Measurements from ENCODE around the gene RPL28. TPM values are rescaled to one million over a fixed set of nuclear protein-coding genes. Genes with fewer than 3 reads are reported as not detected.

The RPL28 gene
- total and polyA plus RNA-seq, 9 donors = 391 to 2,645 (median 2,257) TPM

GRCh38 chr19:55370305-55370988 is 15.3 kb upstream of the RPL28 start, which contains the start of gene IL11:
Gene IL11, minus strand, starts transcription at chr19:55370463. Its CDS starts 153 bp downstream, at chr19:55370310.
- DNase-seq = no peak
- intact Hi-C loops (cut with DNase I) = loop anchor here in 2 of 4 donors (10.0 kb wide), 2 partner anchors 86 to 226 kb away; partner anchors contain the start of genes BRSK1 (in 1 of the 2), HSPBP1 (in 1 of the 2) and TNNT1 (in 1 of the 2)
- no peaks in the 10 kb centered on the region for H3K4me1 ChIP-seq (ENCODE audit: insufficient read depth)
- WGBS, 3 donors = 10 to 20% (median 11%) methylated on average over 19 to 32 of the region's 32 CpGs
- no peak within 1 kb of the TSS for H3K27ac ChIP-seq
- peaks cover 2% of the 10 kb centered on the region for H3K27me3 ChIP-seq
- TF ChIP-seq CTCF (IDR thresholded peaks at IDR 0.05) (no peak), POLR2A (IDR thresholded peaks at IDR 0.05) (no peak), EP300 (IDR thresholded peaks at IDR 0.05) (no peak)
- H3K4me3 ChIP-seq = no peak within 1 kb of the TSS
- no peaks in the 10 kb centered on the region for H3K36me3 ChIP-seq
- no peaks in the 10 kb centered on the region for H3K9me3 ChIP-seq

GRCh38 chr19:55372316-55373081 is 13.2 kb upstream of the RPL28 start:
- no peak for DNase-seq
- Histone ChIP-seq H3K4me1 (ENCODE audit: insufficient read depth) (no peaks in the 10 kb centered on the region), H3K27ac (no peak overlapping the region), H3K27me3 (peaks cover 2% of the 10 kb centered on the region), H3K4me3 (no peak overlapping the region), H3K36me3 (no peaks in the 10 kb centered on the region), H3K9me3 (no peaks in the 10 kb centered on the region)
- WGBS, 3 donors = 53 to 61% (median 56%) methylated on average over 20 to 24 of the region's 24 CpGs
- intact Hi-C loops (cut with DNase I) = loop anchor here in 2 of 4 donors (10.0 kb wide), 2 partner anchors 88 to 228 kb away; partner anchors contain the start of genes BRSK1 (in 1 of the 2), HSPBP1 (in 1 of the 2) and TNNT1 (in 1 of the 2)
- TF ChIP-seq EP300 (IDR thresholded peaks at IDR 0.05) (no peak), POLR2A (IDR thresholded peaks at IDR 0.05) (no peak), CTCF (IDR thresholded peaks at IDR 0.05) (no peak)

GRCh38 chr19:55373306-55373992 is 12.3 kb upstream of the RPL28 start:
- WGBS, 3 donors = 61 to 83% (median 75%) methylated on average over 6 to 9 of the region's 9 CpGs
- Histone ChIP-seq H3K9me3 (no peaks in the 10 kb centered on the region), H3K36me3 (no peaks in the 10 kb centered on the region), H3K4me1 (ENCODE audit: insufficient read depth) (no peaks in the 10 kb centered on the region), H3K27me3 (peaks cover under 1% of the 10 kb centered on the region), H3K27ac (no peak overlapping the region), H3K4me3 (no peak overlapping the region)
- intact Hi-C loops (cut with DNase I) = loop anchor here in 2 of 4 donors (10.0 kb wide), 2 partner anchors 89 to 229 kb away; partner anchors contain the start of genes BRSK1 (in 1 of the 2), HSPBP1 (in 1 of the 2) and TNNT1 (in 1 of the 2)
- DNase-seq = no peak
- TF ChIP-seq CTCF (IDR thresholded peaks at IDR 0.05) (no peak), EP300 (IDR thresholded peaks at IDR 0.05) (no peak), POLR2A (IDR thresholded peaks at IDR 0.05) (no peak)

Measured in ovary (tissue), 9 donors.